ENCODE measurements around the gene LRBA.

- TF ChIP-seq CTCF (IDR thresholded peaks at IDR 0.05; ENCODE audit: low read depth, low read length, poor library complexity, severe bottlenecking), result no peak
- no peak for TF ChIP-seq EZH2phosphoT487 (IDR thresholded peaks at IDR 0.05; ENCODE audit: borderline replicate concordance, low read length)
Observed at GRCh38 chr4:150886597-150886996, 128.5 kb downstream of the LRBA start.
